Transverse colon (tissue), 4 donors: Measurements from ENCODE around the gene MEIOB. TPM values are rescaled to one million over a fixed set of nuclear protein-coding genes. Genes with fewer than 3 reads are reported as not detected.

ENCODE experiments used
- DNase-seq: peaks from one replicate; pipeline ENCODE4 v3.0.0-alpha.2; 2019
- H3K27ac ChIP-seq, 4 donors: fragments of 200-600 bp; sonication (generic); 2 replicates each; pipeline ENCODE4 v1.5.1; 2016 to 2018; ENCODE audit warnings: inconsistent platforms in 4 of 4
- H3K27me3 ChIP-seq: fragments of 200-600 bp; sonication (generic); 2 replicates; pipeline ENCODE4 v1.5.1; 2017; ENCODE audit warnings: inconsistent platforms
- H3K36me3 ChIP-seq, 4 donors: fragments of 200-600 bp; sonication (generic); 2 replicates each; pipeline ENCODE4 v1.5.1; 2017 to 2019; ENCODE audit warnings: inconsistent platforms in 4 of 4
- H3K4me1 ChIP-seq, 4 donors: fragments of 200-600 bp; sonication (generic); 2 replicates each; pipeline ENCODE4 v1.5.1; 2017 to 2020; ENCODE audit warnings: inconsistent platforms in 4 of 4
- H3K4me3 ChIP-seq, 4 donors: fragments of 200-600 bp; sonication (generic); 1 replicate in 1 of 4; 2 replicates in 3 of 4; pipeline versions ENCODE4 v1.5.1 to v1.6.1; 2017 to 2019; ENCODE audit warnings: inconsistent platforms in 4 of 4
- H3K9me3 ChIP-seq, 2 donors: fragments of 200-600 bp; sonication (generic); 2 replicates each; pipeline ENCODE4 v1.5.1; 2017 to 2019; ENCODE audit warnings: inconsistent platforms in 2 of 2
- CTCF ChIP-seq, 5 experiments: fragments of 200-600 bp in 3 of 5; fragments of 450-650 bp in 2 of 5; sonication (generic) in 3 of 5; IDR thresholded peaks; 1 replicate in 2 of 5; 2 replicates in 3 of 5; pipeline ENCODE4 v1.5.1; 2016 to 2017; ENCODE audit warnings: antibody characterized with exemption in 5 of 5, inconsistent platforms in 3 of 5, mild to moderate bottlenecking in 2 of 5, moderate library complexity in 1 of 5
- EP300 ChIP-seq: sonication (generic); formaldehyde crosslinking; IDR thresholded peaks from one replicate; pipeline ENCODE4 v1.6.1; 2017; ENCODE audit warnings: antibody characterized with exemption, low read depth
- POLR2A ChIP-seq: fragments of 450-650 bp; IDR thresholded peaks from one replicate; pipeline ENCODE4 v1.6.1; 2016; ENCODE audit warnings: antibody characterized with exemption, mild to moderate bottlenecking, moderate library complexity
- POLR2AphosphoS5 ChIP-seq, 3 donors: sonication (generic); formaldehyde crosslinking; IDR thresholded peaks; one replicate each; pipeline ENCODE4 v1.6.1; 2016; ENCODE audit warnings: antibody characterized with exemption in 3 of 3
- WGBS, 2 donors: methylation state at CpG; one replicate each; pipeline ENCODE4 v1.1.5; 2018; ENCODE audit warnings: low coverage in 1 of 2; 5-methylcytosine and 5-hydroxymethylcytosine counted together
- in situ Hi-C, 4 donors: fragments of 200-750 bp; cut with MboI; loops; one replicate each; pipeline versions ENCODE4 v1.15.0 to v1.15.1; 2017; ENCODE audit warnings: low sequenced_read_pairs in 3 of 4, low pct_ligation_motif_present in 1 of 4, low pct_unique_long_range_greater_than_20kb in 1 of 4
- intact Hi-C: fragments of 100-400 bp; cut with DNase I; formaldehyde crosslinking; loops from one replicate; pipeline ENCODE4 v1.15.1; 2023; ENCODE audit warnings: low total_unique reads
- total RNA-seq, 4 donors: library from RNA; depleted of rRNA; stranded (reverse); fragments of >200 nt; gene quantifications; one replicate each; pipeline ENCODE4 v1.1.0, GENCODE V29; 2016

The MEIOB gene
- total RNA-seq, 4 donors from 2014 or later: not detected

GRCh38 chr16:1784977-1785845 is 86.8 kb downstream of the MEIOB start:
- intact Hi-C loops: no loop called here
- TF ChIP-seq POLR2A: no peak
- TF ChIP-seq CTCF (IDR thresholded peaks at IDR 0.05): no peak
- TF ChIP-seq EP300: no peak
- TF ChIP-seq POLR2AphosphoS5 (IDR thresholded peaks at IDR 0.05): no peak
- H3K4me1 ChIP-seq: peaks cover 7 to 24% (median 20%) of the 10 kb centered on the region in 4 donors
- H3K9me3 ChIP-seq: no peaks in the 10 kb centered on the region
- no peaks in the 10 kb centered on the region for H3K36me3 ChIP-seq
- H3K4me3 ChIP-seq: no peak overlapping the region
- H3K27me3 ChIP-seq: no peaks in the 10 kb centered on the region
- in situ Hi-C loops: no loop called here
- 86 to 96% methylated on average over 4 to 25 of the region's 26 CpGs for WGBS, 2 donors
- H3K27ac ChIP-seq: no peak overlapping the region
- peak; percentile 7 for DNase-seq

Other genes starting within 250 kb of the MEIOB start
- gene JPT2, start 193.9 kb downstream of the MEIOB start, total RNA-seq: 10 to 100 TPM; 12.0 to 31.5 (median 25.1) TPM
- gene MAPK8IP3, start 166.0 kb downstream of the MEIOB start, total RNA-seq: 100 to 1,000 TPM in 2 of 4 donors, 10 to 100 TPM in 2; 74.0 to 250 (median 138) TPM
- gene NME3, start 100.6 kb downstream of the MEIOB start, total RNA-seq: 100 to 1,000 TPM; 116 to 286 (median 132) TPM
- gene EME2, start 99.4 kb downstream of the MEIOB start, total RNA-seq: 100 to 1,000 TPM in 1 of 4 donors, 10 to 100 TPM in 3; 23.6 to 173 (median 45.4) TPM
- gene MRPS34, start 99.0 kb downstream of the MEIOB start, total RNA-seq: 100 to 1,000 TPM; 102 to 253 (median 121) TPM
- 100 to 1,000 TPM; 101 to 289 (median 125) TPM for gene SPSB3, start 89.6 kb downstream of the MEIOB start, total RNA-seq
- gene NUBP2, start 89.2 kb downstream of the MEIOB start, total RNA-seq: 100 to 1,000 TPM in 1 of 4 donors, 10 to 100 TPM in 3; 15.3 to 165 (median 59.6) TPM
- gene IGFALS, start 78.5 kb downstream of the MEIOB start, total RNA-seq: 10 to 100 TPM in 1 of 4 donors, under 1 TPM in 2, not detected in 1; 0.27 to 10.8 (median 0.48) TPM
- 100 to 1,000 TPM in 2 of 4 donors, 10 to 100 TPM in 2; 40.6 to 403 (median 121) TPM for gene HAGH, start 45.3 kb downstream of the MEIOB start, total RNA-seq
- 100 to 1,000 TPM in 2 of 4 donors, 10 to 100 TPM in 2; 88.0 to 149 (median 104) TPM for gene FAHD1, start 45.0 kb downstream of the MEIOB start, total RNA-seq
- gene HS3ST6, start 46.3 kb upstream of the MEIOB start, total RNA-seq: 1 to 10 TPM in 2 of 4 donors, under 1 TPM in 1, not detected in 1; 1.00 to 4.4 (median 1.1) TPM
- 10 to 100 TPM; 13.9 to 56.5 (median 29.3) TPM for gene MSRB1, start 71.0 kb upstream of the MEIOB start, total RNA-seq
- gene RPL3L, start 82.5 kb upstream of the MEIOB start, total RNA-seq: under 1 TPM in 1 of 4 donors, not detected in 3; 0.55 TPM
- gene NDUFB10, start 87.4 kb upstream of the MEIOB start, total RNA-seq: 100 to 1,000 TPM; 137 to 496 (median 250) TPM
- 1,000 to 10,000 TPM in 3 of 4 donors, 100 to 1,000 TPM in 1; 896 to 2,085 (median 1,613) TPM for gene RPS2, start 92.7 kb upstream of the MEIOB start, total RNA-seq
- gene RNF151, start 94.7 kb upstream of the MEIOB start, total RNA-seq: not detected
- gene TBL3, start 99.9 kb upstream of the MEIOB start, total RNA-seq: 10 to 100 TPM; 23.2 to 31.0 (median 28.2) TPM
- 10 to 100 TPM in 3 of 4 donors, 1 to 10 TPM in 1; 4.2 to 29.8 (median 19.4) TPM for gene NOXO1, start 109.3 kb upstream of the MEIOB start, total RNA-seq
- gene GFER, start 112.0 kb upstream of the MEIOB start, total RNA-seq: 100 to 1,000 TPM in 1 of 4 donors, 10 to 100 TPM in 3; 29.9 to 117 (median 64.3) TPM
- gene SYNGR3, start 117.8 kb upstream of the MEIOB start, total RNA-seq: 1 to 10 TPM in 3 of 4 donors, not detected in 1; 2.7 to 4.8 (median 2.9) TPM
- 100 to 1,000 TPM in 1 of 4 donors, 10 to 100 TPM in 3; 28.3 to 145 (median 42.0) TPM for gene ZNF598, start 137.7 kb upstream of the MEIOB start, total RNA-seq
- under 1 TPM in 1 of 4 donors, not detected in 3; 0.41 TPM for gene NPW, start 147.6 kb upstream of the MEIOB start, total RNA-seq
- gene NHERF2, start 154.7 kb upstream of the MEIOB start, total RNA-seq: 10 to 100 TPM in 3 of 4 donors, 1 to 10 TPM in 1; 3.7 to 61.9 (median 29.8) TPM
- 10 to 100 TPM; 12.7 to 32.9 (median 23.2) TPM for gene NTHL1, start 175.7 kb upstream of the MEIOB start, total RNA-seq
- 100 to 1,000 TPM in 2 of 4 donors, 10 to 100 TPM in 2; 88.3 to 206 (median 127) TPM for gene TSC2, start 175.8 kb upstream of the MEIOB start, total RNA-seq